Liver (tissue), 9 donors: ENCODE measurements around the gene GLI2. TPM values are rescaled to one million over a fixed set of nuclear protein-coding genes. Genes with fewer than 3 reads are reported as not detected.

ENCODE experiments used
- DNase-seq: peaks from one replicate; pipeline ENCODE4 v3.0.0-alpha.2; 2017; ENCODE audit warnings: low spot score
- H3K27ac ChIP-seq, 2 donors: one replicate each; pipeline ENCODE4 v1.7.0; 2013; ENCODE audit warnings: inconsistent platforms in 2 of 2, low read length in 2 of 2, control low read depth in 1 of 2, low read depth in 1 of 2, mild to moderate bottlenecking in 1 of 2
- H3K27me3 ChIP-seq, 4 donors: one replicate each; pipeline versions ENCODE4 v1.6.1 to v1.7.0; 2013; ENCODE audit warnings: low read length in 3 of 4, inconsistent platforms in 1 of 4, mild to moderate bottlenecking in 1 of 4, moderate library complexity in 1 of 4; ENCODE audit not compliant: control insufficient read depth in 4 of 4, insufficient read depth in 4 of 4
- H3K36me3 ChIP-seq, 4 donors: one replicate each; pipeline versions ENCODE4 v1.6.1 to v1.7.0; 2013; ENCODE audit warnings: low read length in 3 of 4, mild to moderate bottlenecking in 3 of 4, low read depth in 1 of 4, moderate library complexity in 1 of 4; ENCODE audit not compliant: control insufficient read depth in 4 of 4, insufficient read depth in 3 of 4
- H3K4me1 ChIP-seq, 4 donors: one replicate each; pipeline versions ENCODE4 v1.6.1 to v1.7.0; 2013; ENCODE audit warnings: low read length in 3 of 4, mild to moderate bottlenecking in 3 of 4, moderate library complexity in 1 of 4; ENCODE audit not compliant: control insufficient read depth in 4 of 4, insufficient read depth in 4 of 4
- H3K4me3 ChIP-seq, 3 donors: one replicate each; pipeline versions ENCODE4 v1.6.1 to v1.7.0; 2013; ENCODE audit warnings: low read length in 3 of 3, control low read depth in 1 of 3, low read depth in 1 of 3, mild to moderate bottlenecking in 1 of 3
- H3K9ac ChIP-seq, 2 donors: one replicate each; pipeline ENCODE4 v1.7.0; 2013; ENCODE audit warnings: low read length in 2 of 2, mild to moderate bottlenecking in 2 of 2, moderate library complexity in 2 of 2, control low read depth in 1 of 2, low read depth in 1 of 2
- H3K9me3 ChIP-seq, 4 donors: one replicate each; pipeline versions ENCODE4 v1.6.1 to v1.7.0; 2013; ENCODE audit warnings: low read length in 3 of 4; ENCODE audit not compliant: control insufficient read depth in 4 of 4
- ATF3 ChIP-seq: IDR thresholded peaks from 2 replicates; pipeline ENCODE4 v1.6.1; 2016; ENCODE audit warnings: antibody characterized with exemption
- CTCF ChIP-seq: fragments of 150-350 bp; IDR thresholded peaks from 2 replicates; pipeline ENCODE4 v1.5.1; 2017; ENCODE audit warnings: improper control_type of control experiment, low read depth, low read length; ENCODE audit not compliant: missing input control
- EGR1 ChIP-seq, 2 donors: IDR thresholded peaks; 2 replicates each; pipeline ENCODE4 v1.6.1; 2016 to 2018; ENCODE audit warnings: antibody characterized with exemption in 2 of 2, low read depth in 2 of 2
- FOXA1 ChIP-seq: IDR thresholded peaks from 2 replicates; pipeline ENCODE4 v1.6.1; 2016; ENCODE audit warnings: antibody characterized with exemption
- FOXA2 ChIP-seq: IDR thresholded peaks from 2 replicates; pipeline ENCODE4 v1.6.1; 2016; ENCODE audit warnings: antibody characterized with exemption
- GABPA ChIP-seq, 2 donors: IDR thresholded peaks in 1 of 2; conservative IDR thresholded peaks in 1 of 2; 2 replicates each; pipeline ENCODE4 v1.6.1; 2016; ENCODE audit warnings: antibody characterized with exemption in 2 of 2, mild to moderate bottlenecking in 1 of 2, moderate library complexity in 1 of 2
- HNF4A ChIP-seq, 2 donors: conservative IDR thresholded peaks; 2 replicates each; pipeline ENCODE4 v1.6.1; 2016; ENCODE audit warnings: antibody characterized with exemption in 2 of 2, mild to moderate bottlenecking in 2 of 2
- HNF4G ChIP-seq: IDR thresholded peaks from 2 replicates; pipeline ENCODE4 v1.6.1; 2016; ENCODE audit warnings: antibody characterized with exemption
- JUND ChIP-seq, 2 donors: IDR thresholded peaks; 2 replicates each; pipeline ENCODE4 v1.6.1; 2016; ENCODE audit warnings: antibody characterized with exemption in 2 of 2
- MAX ChIP-seq: IDR thresholded peaks from 2 replicates; pipeline ENCODE4 v1.6.1; 2016; ENCODE audit warnings: antibody characterized with exemption
- NR2F2 ChIP-seq: IDR thresholded peaks from 2 replicates; pipeline ENCODE4 v1.6.1; 2016; ENCODE audit warnings: antibody characterized with exemption
- RAD21 ChIP-seq, 2 donors: IDR thresholded peaks; 2 replicates each; pipeline ENCODE4 v1.6.1; 2016; ENCODE audit warnings: antibody characterized with exemption in 2 of 2, mild to moderate bottlenecking in 2 of 2
- REST ChIP-seq: IDR thresholded peaks from 2 replicates; pipeline ENCODE4 v1.6.1; 2016; ENCODE audit warnings: antibody characterized with exemption, mild to moderate bottlenecking
- RXRA ChIP-seq, 2 donors: IDR thresholded peaks; 2 replicates each; pipeline ENCODE4 v1.6.1; 2017 to 2018; ENCODE audit warnings: antibody characterized with exemption in 2 of 2, mild to moderate bottlenecking in 1 of 2
- SP1 ChIP-seq: IDR thresholded peaks from 2 replicates; pipeline ENCODE4 v1.6.1; 2018; ENCODE audit warnings: antibody characterized with exemption, mild to moderate bottlenecking
- TAF1 ChIP-seq: conservative IDR thresholded peaks from 2 replicates; pipeline ENCODE4 v1.6.1; 2016; ENCODE audit warnings: antibody characterized with exemption, mild to moderate bottlenecking
- YY1 ChIP-seq: IDR thresholded peaks from 2 replicates; pipeline ENCODE4 v1.6.1; 2016; ENCODE audit warnings: antibody characterized with exemption, mild to moderate bottlenecking
- ZBTB33 ChIP-seq: IDR thresholded peaks from 2 replicates; pipeline ENCODE4 v1.6.1; 2016; ENCODE audit warnings: antibody characterized with exemption
- WGBS: extraction: QIAGEN DNeasy Blood & Tissue Kit; methylation state at CpG from one replicate; pipeline ENCODE4 v1.1.7; 2013; 5-methylcytosine and 5-hydroxymethylcytosine counted together
- polyA plus RNA-seq, 2 donors: library from polyadenylated mRNA; stranded (reverse) in 1 of 2; unstranded in 1 of 2; fragments of 200-250 nt in 1 of 2; fragments of >200 nt in 1 of 2; fragmentation: Nextera tagmentation in 1 of 2; extraction: Ambion mirVana in 1 of 2; gene quantifications; one replicate each; pipeline versions ENCODE4 v1.2.1 to v1.2.3, GENCODE V29; 2013 to 2015
- total RNA-seq, 2 donors: library from RNA; depleted of rRNA; stranded (reverse); fragments of >200 nt; gene quantifications; one replicate each; pipeline ENCODE4 v1.2.3, GENCODE V29; 2014
- donor health status: healthy.
- donor health status: healthy.
- donor health status: healthy.
- donor health status: healthy.
- donor health status: healthy.

GLI2 gene
- total and polyA plus RNA-seq, 4 donors = 0.04 to 0.16 (median 0.11) TPM

- DNase-seq = no peak
- H3K27me3 ChIP-seq = peaks cover 0 to 6% (median 0%) of the 10 kb centered on the region in 4 donors
Observed at GRCh38 chr2:120712180-120712681, 23.4 kb upstream of the GLI2 start.

GRCh38 chr2:120715353-120715752, 20.3 kb upstream of the GLI2 start:
- no peaks in the 10 kb centered on the region for H3K9me3 ChIP-seq
- 79% methylated on average over 8 of the region's 8 CpGs for WGBS
- DNase-seq = no peak
- peaks cover 0 to 6% (median 0%) of the 10 kb centered on the region in 4 donors for H3K27me3 ChIP-seq
- TF ChIP-seq JUND (IDR thresholded peaks at IDR 0.05) (no peak), CTCF (no peak), ZBTB33 (no peak), RXRA (IDR thresholded peaks at IDR 0.05) (no peak), HNF4A (conservative IDR thresholded peaks at IDR 0.05) (no peak), ATF3 (no peak), YY1 (no peak), TAF1 (no peak), SP1 (no peak), RAD21 (IDR thresholded peaks at IDR 0.05) (no peak), HNF4G (no peak), NR2F2 (no peak), REST (no peak), FOXA2 (no peak), MAX (no peak), FOXA1 (no peak), GABPA (IDR thresholded peaks at IDR 0.05 in 1 of 2, conservative IDR thresholded peaks at IDR 0.05 in 1 of 2) (no peak), EGR1 (IDR thresholded peaks at IDR 0.05; ENCODE audit: low read depth in 2 of 2) (no peak)
- H3K27ac ChIP-seq = no peak overlapping the region
- H3K4me3 ChIP-seq = no peak overlapping the region
- no peaks in the 10 kb centered on the region for H3K36me3 ChIP-seq
- H3K4me1 ChIP-seq = no peaks in the 10 kb centered on the region
- no peak overlapping the region for H3K9ac ChIP-seq

More at GRCh38 chr2:120712180-120712681, 23.4 kb upstream of the GLI2 start:
- no peaks in the 10 kb centered on the region for H3K4me1 ChIP-seq
- no peak for TF ChIP-seq EGR1 (IDR thresholded peaks at IDR 0.05; ENCODE audit: low read depth in 2 of 2)
- TF ChIP-seq FOXA1 = no peak
- TF ChIP-seq TAF1 = no peak
- TF ChIP-seq MAX = no peak
- TF ChIP-seq HNF4G = no peak
- TF ChIP-seq RXRA (IDR thresholded peaks at IDR 0.05) = no peak
- no peak overlapping the region for H3K27ac ChIP-seq
- WGBS = 61% methylated on average over 7 of the region's 7 CpGs
- H3K4me3 ChIP-seq = no peak overlapping the region
- no peaks in the 10 kb centered on the region for H3K9me3 ChIP-seq
- no peaks in the 10 kb centered on the region for H3K36me3 ChIP-seq
- no peak overlapping the region for H3K9ac ChIP-seq
